WI38 (cell line): ENCODE measurements around the gene RAB40C.

Source experiments
- H3K4me3 ChIP-seq: 2 replicates; pipeline ENCODE4 v1.5.1; 2011; ENCODE audit warnings: low read depth, mild to moderate bottlenecking, control low read depth, low read length
- TF ChIP-seq, protein P1 (sequence below): IDR thresholded peaks from 2 replicates; pipeline ENCODE4 v1.5.1; 2012; ENCODE audit warnings: low read depth, mild to moderate bottlenecking, control low read depth, low read length

Gene RAB40C

DNA sequence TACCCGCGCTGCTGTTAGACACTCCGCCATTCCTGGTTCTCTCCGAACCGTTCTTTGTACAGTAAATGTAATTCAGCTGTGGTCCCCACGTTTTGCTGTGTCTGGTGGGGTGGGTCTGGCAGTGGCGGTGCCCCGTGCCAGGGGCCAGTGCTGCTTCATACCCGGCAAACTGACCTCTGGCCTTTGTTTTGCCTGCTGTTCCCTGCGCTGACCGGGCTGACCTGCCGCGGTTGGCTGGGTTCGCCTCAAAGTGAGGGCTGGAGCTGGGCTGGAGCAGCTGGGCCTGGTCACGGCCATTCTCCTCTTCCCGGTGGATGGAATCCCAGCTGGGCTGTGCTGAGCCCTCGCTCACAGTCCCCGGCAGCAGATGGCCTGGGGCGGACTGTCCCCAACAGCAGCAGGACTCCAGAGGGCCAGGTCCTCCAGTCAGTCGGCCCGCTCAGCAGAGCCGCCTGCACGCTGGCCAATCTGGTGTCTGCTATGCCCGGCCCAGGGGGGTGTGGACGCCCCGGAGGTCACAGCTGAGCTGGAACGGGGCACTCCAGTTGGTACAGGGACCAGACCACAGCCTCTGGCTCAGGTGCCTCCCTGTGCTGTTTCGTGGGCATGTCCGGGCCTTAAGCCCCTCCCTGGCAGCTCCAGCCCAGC lies 39.4 kb downstream of the RAB40C start:
- no peak overlapping the region for H3K4me3 ChIP-seq
- TF ChIP-seq, protein P1, sequence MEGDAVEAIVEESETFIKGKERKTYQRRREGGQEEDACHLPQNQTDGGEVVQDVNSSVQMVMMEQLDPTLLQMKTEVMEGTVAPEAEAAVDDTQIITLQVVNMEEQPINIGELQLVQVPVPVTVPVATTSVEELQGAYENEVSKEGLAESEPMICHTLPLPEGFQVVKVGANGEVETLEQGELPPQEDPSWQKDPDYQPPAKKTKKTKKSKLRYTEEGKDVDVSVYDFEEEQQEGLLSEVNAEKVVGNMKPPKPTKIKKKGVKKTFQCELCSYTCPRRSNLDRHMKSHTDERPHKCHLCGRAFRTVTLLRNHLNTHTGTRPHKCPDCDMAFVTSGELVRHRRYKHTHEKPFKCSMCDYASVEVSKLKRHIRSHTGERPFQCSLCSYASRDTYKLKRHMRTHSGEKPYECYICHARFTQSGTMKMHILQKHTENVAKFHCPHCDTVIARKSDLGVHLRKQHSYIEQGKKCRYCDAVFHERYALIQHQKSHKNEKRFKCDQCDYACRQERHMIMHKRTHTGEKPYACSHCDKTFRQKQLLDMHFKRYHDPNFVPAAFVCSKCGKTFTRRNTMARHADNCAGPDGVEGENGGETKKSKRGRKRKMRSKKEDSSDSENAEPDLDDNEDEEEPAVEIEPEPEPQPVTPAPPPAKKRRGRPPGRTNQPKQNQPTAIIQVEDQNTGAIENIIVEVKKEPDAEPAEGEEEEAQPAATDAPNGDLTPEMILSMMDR, result no peak

GRCh38 chr16:629833-630248 lies 40.0 kb downstream of the RAB40C start:
- no peak overlapping the region for H3K4me3 ChIP-seq

GRCh38 chr16:630249-630814 lies 40.5 kb downstream of the RAB40C start:
- H3K4me3 ChIP-seq, result no peak overlapping the region

More at GRCh38 chr16:629833-630248, 40.0 kb downstream of the RAB40C start:
- TF ChIP-seq, protein P1, result no peak

DNA sequence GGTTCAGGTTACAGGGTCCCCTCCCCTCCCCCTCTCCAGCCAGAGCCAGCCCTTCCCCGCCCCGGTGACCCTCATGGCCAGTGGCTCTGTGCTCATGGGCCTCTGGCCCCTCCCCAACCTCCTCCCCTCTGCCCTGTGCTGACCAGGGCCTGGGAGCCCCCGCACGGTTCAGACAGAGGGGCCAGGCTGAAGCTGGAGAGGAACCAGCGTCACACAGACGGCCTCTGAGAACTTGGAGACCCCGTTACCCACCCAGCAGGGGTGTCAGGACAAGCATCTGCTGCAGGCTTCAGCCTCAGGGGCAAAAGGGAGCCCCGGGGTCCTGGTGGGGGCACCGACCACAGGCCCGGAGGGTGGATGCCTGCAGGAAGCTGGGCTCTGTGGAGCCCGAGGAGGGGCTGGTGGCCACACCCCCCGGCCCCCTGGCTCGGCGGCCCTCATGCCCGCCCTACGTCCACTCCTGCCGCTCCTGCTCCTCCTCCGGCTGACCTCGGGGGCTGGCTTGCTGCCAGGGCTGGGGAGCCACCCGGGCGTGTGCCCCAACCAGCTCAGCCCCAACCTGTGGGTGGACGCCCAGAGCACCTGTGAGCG lies 41.0 kb downstream of the RAB40C start, which contains the start of gene WFIKKN1:
Gene WFIKKN1 (plus strand): TSS at position 171 of the 591 bp plus-strand sequence. CDS start 269 bp downstream, at position 440.
- H3K4me3 ChIP-seq, result no peak within 1 kb of the TSS

More at GRCh38 chr16:630249-630814, 40.5 kb downstream of the RAB40C start:
- TF ChIP-seq, protein P1, result no peak

GRCh38 chr16:631808-632358 lies 42.0 kb downstream of the RAB40C start:
- no peak overlapping the region for H3K4me3 ChIP-seq
- TF ChIP-seq, protein P1, result no peak

More for the DNA sequence above, 41.0 kb downstream of the RAB40C start, which contains the start of gene WFIKKN1:
- TF ChIP-seq, protein P1, result no peak

GRCh38 chr16:632486-633335 lies 42.8 kb downstream of the RAB40C start:
- TF ChIP-seq, protein P1, result no peak
- H3K4me3 ChIP-seq, result no peak overlapping the region
